HG03159 (cell line): Measurements from ENCODE around the gene BRD2.
"Not testable (repeated sequence)": the region's sequence is repeated elsewhere in the genome, so short reads cannot be mapped to it uniquely, and the experiment has no call there.

Experiments used
- ATAC-seq: cut with Tn5 transposase; IDR thresholded peaks from one replicate; pipeline ENCODE4 v1.9.1; 2021; ENCODE audit warnings: mild to moderate bottlenecking, moderate library complexity; ENCODE audit not compliant: unreplicated experiment

BRD2 gene

DNA sequence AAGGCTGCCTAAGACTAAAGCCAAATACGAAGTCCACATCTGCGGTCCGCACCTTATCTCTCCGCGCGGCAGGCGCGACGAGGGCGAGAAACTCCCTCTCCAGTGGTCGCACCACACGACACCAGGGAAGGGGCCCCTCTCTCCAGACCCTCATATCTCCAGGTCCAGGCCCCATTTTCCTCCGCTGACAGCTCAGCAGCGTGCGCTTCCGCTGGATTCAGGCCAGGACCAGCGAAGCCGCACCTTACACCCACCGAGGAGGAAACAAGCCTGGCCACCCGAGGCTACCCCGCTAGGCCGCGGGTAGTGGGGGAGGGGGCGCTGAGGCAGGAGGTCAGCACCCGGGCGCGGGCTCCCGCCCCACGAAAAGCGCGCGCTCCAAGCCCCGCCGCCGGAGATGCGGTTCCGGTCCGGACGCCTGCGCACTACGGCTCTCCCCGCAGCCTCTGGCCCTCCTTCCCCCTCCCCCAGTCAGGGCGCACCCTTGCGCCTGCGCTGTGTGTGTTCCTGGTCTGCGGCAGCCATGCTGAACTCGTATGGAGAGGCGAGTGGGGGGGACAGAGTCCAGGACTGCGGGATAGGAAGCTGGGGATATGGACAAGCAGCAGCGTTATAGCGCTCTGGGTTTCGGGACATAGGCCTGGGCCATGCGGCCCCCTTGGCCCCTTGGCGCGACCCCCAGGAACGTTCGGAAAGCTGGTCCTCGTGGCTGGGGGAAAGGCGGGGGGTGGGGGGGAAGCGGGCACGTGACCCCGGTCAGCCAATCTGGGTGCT, at the start of gene BRD2:
TSS of gene BRD2 (plus strand) at position 502 of the 774 bp plus-strand sequence. CDS start 4,305 bp downstream, outside the sequence.
- ATAC-seq: peak; percentile 30

DNA sequence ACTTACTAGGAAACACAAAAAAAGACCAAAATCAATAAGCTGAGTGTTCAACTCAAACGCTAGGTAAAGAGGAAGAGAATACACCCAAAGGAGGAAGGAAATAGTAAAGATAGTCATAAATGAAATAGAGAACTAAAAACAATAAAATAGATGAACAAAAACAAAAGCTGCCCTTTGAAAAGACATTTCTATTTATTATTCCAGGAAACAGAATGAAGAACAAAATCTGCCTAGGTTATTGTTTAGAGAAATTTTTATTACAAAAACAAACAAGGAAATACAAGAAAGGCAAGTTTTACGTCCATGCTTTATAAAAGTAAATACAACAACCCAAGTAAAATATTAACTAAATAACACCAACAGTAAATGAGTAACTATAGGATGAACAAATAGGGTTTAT, 47.7 kb upstream of the BRD2 start:
- ATAC-seq: no peak

DNA sequence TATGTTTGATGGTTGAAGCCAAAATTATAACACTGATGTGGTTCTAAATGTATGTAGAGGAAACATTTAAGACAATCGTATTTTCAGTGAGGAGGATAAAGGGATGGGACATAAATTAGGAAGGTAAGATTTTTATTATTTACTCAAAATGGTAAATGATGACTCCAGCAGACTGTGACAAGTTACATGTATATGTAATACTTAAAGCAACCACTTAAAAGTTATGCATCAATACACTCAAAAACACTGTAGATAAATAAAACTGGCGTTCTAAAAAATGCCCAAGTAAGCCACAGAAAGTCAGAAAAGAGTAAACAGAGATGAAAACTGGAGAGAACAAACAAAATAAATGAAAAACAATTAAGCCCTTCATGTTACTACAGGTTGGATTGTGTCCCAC, 46.3 kb upstream of the BRD2 start:
- ATAC-seq: no peak

DNA sequence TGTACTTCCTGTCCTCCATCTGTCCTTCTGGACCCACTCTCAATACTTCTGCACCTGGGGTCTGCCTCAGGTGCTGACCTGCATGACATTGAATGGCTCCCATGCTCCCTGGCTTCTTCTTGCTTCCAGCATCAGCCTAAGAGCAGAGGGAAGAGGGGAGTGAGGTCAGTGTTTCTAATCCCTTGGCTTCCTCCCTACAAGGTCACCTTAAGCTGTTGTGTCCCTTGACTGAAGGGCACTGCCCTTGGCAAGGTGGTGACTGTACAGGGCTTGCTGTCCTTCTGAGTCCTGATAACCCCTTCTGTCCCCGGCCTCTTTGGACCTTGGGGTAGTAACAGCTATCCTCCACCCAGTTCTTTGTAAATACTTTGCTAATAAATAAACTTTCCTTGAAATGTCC, 37.2 kb upstream of the BRD2 start:
- no peak for ATAC-seq

DNA sequence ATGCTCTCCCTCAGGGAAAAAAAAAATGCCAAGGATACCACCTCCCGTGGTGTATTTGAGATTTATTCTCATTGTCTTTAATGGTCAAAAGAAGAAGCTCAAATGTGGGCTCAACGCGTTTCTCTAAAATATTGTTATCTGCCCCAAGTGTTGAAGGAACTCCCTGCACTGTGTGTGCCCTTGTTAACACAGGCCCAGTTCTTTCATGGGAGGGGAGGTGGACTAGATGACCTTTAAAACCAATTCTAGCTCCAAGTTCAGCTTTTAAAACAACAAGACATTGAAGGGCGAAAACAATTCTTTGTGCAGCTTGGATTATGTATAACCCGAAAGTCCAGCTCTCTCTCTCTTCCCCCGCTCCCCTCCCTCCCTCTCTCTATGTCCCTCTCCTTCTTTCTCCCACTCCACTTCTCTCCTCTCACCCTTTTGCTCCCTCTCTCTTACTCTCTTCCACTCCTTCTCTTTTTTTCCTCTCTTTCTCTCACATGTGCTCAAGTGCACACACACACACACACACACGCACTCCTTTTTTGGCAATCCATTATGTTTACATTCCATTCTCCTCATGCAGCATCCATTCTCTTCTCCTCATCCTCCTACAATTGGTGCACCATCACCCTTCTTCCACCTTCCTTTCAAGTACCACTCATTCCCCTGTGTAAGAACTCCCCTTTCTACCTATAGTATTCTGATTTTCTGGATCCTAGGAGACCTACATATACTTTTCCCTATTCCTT, 36.1 kb upstream of the BRD2 start:
- ATAC-seq: no peak

DNA sequence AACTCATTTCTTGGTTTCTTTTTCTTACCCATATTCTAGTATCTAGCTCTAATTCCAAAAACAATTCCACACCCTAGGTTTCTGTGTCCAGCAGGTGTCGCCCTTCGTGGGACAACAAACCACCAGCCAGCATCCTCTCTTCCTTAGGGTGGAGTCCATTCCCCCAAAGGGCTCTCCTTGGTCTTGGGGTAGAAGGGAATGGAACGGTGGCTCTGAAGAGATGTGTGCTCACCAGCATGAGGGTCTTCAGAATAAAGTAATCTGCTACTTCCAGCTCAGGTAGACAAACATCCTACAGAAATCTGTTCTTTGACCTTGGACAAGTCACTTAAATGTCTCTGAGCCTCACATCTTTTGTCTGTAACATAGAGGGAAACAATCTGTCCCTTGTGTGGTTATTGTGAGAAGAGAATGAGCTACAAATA, 34.7 kb upstream of the BRD2 start:
- ATAC-seq: no peak

DNA sequence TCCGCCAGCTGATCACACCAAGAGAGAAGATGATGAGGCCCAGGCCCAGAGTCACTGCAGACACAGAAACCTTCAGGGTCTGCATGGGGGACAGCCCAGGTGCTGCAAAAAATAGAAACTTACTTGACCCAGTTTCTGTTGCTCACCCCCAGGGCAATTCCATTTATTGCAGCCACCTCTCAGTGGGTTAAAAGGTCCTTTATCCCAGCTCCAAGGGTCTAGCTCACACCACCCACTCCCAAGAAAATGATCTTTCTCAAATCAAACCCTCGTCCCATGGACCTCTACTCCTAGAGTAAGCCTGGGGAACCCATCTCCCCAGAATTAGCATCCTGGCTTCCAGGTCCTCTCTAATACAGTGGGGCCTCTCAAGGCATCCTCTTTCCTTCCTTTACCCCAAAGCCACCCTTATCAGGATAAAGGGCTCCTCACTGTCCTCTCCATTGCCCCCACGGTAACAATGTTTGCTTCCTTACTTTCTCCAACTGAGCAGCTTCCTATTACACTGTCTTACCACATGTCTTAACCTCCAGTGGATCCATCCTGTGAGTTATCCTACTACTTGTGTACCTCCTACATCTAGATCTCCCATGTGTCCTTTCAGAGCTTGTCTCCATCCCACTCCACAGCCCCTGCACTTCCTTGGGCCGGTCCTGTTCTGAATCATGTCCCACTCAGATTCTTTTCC, 32.7 kb upstream of the BRD2 start:
- no peak for ATAC-seq

DNA sequence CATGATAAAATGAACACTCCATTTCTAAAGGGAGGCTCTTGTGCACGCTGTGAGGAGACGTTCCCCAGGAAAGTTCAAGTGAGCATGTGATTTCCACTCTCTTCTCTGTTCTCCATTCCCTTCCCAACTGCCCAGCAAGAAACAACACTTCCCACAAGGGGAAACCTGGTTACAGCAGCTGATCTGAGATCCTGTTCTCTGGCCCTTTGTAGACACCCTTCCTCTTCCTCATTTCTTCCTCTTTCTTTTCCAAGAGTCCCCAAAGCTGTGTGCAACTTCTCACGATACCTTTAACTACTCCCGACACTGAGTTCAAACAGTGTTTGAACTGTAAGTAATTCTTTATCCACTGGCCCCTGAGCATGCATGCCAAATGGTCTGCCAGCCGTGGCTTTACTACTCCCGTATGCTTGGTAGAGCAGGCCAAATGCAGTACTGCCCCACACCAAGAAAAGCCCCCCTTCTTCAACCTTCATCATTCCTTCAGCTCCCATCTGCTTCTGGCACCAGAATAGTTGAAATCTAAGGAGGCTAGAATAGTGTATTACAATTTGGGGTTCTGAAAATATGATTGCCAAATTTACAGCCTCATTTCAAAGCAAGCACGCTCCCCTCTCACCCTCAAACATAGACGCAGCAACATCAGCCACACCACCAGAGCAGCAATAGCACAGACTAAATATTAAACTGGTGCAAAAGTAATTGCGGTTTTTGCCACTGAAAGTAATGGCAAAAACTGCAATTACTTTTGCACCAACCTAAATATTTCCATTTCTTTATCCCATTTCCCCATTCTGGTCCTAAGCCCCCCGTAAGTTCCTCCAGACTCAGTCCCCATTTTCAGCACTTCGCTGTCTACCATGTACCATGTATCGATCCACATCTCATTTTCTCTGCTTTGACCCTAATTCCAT, 31.9 kb upstream of the BRD2 start:
- no peak for ATAC-seq

DNA sequence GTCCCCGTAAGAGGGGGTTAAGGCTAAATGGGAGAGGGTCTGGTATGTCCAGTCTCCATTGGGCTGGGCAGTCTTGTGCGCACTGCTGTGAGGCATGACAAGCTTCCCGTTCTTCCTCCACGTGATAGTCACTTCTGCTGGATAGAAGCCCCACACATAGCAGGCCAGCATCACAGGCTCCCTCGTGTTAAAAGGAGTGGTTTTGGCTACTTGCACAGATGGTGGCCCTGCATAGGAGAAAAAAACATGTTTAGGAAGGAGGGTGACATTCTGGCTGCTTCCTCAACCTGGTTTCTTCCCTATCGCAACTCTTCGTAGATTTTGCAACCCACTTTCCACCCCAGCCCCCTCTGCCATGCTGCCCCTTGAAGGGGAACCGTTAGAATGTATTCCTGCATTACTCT, 31.2 kb upstream of the BRD2 start:
- ATAC-seq: no peak

DNA sequence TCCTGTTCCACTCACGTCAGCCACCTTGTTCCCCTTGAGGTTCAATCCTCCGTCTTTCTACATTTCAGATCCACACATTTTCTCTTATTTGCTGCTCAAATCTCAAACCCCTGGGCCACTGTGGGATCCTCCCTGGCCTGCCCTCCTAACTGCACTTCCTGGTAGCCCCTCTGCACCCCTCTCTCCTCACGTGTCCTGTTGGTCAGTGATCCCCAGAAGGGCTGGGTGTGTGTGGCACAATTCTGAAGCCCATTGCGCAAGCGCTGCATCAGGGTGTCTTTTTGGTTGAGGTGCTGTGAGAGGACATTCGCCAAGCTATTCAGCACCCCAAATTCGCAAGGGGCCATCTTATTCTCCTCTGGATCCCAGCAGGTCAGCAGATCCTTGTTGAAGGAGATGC, 29.9 kb upstream of the BRD2 start:
- ATAC-seq: no peak

DNA sequence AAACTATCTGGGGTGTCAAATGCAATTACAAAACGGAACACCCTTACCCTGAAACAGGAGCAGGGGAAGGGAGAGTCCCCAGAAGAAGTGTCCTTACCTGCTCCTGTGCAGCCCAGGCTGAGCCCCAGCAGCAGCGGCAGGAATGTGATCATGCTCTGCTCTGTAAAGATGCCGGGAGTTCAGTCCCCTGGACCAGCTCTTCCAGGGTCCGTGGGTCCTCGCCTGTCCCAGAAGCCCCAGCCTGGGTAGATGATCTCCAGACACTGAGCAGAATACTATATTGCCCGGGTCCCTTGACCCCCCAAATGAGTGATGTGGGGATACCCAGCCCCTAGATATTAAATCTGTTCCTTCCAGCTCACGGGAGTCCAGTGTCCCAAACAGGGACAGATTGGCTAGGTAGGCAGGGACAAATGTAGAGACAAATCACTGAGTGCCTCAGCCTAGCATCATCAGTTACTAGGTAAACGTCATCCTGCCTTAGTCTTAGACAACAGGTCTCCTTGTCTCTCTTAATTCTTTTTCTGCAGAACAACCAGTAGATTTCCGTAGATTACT, 27.7 kb upstream of the BRD2 start, which contains the start of gene HLA-DMB:
TSS of gene HLA-DMB (minus strand) at position 373 of the 558 bp plus-strand sequence. CDS start at position 152, 221 bp downstream.
- ATAC-seq: peak; percentile 51

DNA sequence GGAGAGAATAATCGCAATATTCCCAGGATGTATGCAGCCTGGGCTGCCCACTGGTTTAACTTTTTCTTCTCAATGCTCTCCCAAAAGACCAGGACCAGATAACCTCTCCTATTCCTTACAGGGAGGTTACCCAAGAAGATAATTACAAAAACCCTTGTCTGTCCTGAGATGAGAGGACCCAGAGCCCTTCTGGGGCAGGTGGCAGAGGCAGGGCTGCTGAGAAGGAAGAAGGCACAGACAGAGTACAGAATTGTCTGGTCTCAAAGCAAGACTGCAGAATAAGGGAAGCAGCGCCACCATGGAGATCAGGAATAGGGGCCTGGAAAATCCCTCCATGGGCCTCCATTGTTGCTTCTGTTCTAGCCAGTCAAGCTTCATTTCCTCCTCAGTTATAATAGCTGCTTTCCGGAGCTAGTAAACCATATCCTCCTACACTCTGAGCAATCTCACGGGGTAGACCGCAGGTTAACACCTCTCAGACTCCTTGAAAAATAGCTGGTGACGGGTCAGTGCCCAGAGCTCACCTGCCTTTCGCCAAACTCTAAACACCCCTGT, 27.1 kb upstream of the BRD2 start:
- peak; percentile 50 for ATAC-seq

DNA sequence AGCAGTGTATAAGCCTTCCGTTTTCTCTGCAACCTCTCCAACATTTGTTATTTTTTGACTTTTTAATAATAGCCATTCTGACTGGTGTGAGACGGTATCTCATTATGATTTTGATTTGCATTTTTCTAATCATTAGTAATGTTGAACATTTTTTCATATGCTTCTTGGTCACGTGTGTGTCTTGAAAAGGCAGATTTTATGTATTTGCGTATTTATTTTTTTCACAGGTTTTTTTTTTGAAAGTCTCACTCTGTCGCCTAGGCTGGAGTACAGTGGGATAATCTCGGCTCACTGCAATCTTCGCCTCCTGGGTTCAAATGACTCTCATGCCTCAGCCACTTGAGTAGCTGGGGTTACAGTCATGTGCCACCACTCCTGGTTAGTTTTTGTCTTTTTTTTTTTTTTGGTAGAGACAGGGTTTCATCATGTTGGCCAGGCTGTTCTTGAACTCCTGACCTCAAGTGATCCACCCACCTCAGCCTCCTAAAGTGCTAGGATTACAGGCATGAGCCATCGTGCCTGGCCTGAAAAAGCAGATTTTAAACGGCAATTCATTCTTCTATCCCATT, 25.8 kb upstream of the BRD2 start:
- ATAC-seq: not testable (repeated sequence)

DNA sequence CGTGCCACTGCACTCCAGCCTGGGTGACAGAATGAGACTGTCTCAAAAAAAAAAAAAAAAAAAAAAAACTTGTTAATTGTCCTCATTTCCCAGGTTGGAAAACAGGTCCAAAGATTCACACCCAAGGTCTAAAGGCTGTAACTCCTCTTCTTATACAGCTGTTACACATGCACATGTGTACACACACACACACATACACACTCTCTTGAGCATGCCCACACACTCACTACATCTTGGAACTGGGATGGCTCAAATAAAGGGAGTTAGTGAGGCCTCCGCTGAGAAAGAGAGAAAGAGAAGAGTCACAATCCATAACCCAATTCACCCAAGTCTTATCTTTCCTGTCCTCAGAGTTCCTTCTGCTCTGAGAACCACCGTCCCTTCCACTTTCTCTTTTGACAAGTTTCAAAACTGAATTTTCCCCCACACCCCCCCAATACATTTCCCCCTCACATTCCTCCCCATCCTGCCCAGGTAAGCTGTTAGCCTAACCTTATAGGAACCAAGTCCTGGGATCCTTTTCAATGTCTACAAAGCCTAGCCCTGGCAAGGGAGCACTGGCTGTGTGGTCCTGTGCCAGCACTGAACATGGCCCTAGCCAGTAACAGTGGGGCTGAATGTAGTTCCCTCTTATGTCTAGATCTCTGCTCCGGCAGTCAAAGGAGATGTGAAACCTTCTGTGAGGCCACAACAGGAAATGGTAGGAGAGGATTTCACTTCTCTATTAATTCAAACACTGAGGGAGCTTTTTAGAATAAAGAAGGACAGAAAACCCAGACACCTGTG, 24.3 kb upstream of the BRD2 start:
- peak; percentile 46 for ATAC-seq

DNA sequence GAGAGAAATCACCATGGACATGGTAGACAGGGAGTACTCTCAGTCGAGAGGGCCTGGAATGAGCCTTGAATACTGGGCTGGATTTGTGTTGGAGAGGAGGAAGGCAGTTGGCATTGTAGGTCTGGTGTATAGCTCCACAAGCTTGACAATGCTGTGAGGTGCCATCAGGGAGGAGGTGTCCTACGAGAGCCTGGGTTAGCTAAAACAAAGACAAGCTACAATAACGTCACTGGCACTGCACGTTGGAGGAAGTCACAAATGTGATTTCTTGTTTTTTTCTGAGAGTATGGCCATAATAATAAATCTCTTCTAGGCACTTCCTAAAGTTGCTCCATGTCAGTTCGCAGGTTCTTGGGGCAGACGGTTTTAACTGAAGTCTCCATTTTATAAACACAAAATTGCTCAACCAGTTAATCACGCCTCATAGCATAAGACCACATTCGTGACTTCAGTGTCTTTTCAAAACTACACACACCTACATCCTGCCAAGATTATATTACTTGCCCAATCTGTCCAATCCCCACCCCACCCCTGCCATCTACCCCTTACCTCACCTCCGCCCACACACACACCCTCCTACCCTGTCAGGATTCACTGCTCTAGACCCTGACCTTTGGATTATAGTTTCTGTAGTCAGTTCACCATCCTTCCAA, 23.2 kb upstream of the BRD2 start:
- ATAC-seq: no peak

DNA sequence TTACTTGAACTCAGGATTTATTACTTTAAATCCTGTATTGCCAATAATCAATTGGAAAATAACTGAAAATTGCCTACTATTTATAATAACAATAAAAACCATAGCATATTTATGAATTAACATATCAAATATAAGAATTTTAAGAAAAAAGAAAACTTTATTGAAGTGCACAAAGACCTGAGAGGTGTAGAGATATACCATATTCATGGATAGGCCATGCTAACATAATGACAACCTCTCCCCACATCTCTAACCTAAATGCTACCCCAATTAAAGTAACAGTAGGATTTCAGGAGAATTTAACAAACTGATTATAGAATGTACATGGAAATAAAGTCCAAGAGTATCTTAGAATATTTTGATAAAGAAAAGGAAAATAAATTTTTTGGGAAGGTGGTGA, 22.4 kb upstream of the BRD2 start:
- no peak for ATAC-seq

DNA sequence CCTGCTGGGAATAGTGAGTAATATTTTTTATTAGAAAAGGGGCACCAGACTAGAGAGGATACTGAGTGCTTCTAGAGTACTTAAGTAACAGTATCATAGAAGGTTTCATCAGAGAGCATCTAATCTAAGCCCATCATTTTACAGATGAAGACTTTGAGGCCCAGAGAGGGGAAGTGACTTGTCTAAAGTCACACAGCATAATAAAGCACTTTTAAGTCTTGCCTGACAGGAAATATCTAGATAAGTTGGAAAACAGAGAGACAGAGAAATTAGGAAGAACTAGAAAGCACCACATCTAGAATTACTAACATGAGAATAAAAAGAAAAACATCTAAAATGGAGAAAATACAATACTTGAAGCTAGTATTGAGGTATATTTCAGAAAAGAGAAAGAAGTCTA, 21.5 kb upstream of the BRD2 start:
- ATAC-seq: no peak
